HepG2 (cell line): ENCODE measurements around the gene PROX1. TPM values are rescaled to one million over a fixed set of nuclear protein-coding genes. Genes with fewer than 3 reads are reported as not detected.

ENCODE experiments used
- ATAC-seq: fragments of 200-7000 bp; cut with Tn5 transposase; 3 replicates; pipeline ENCODE4 v1.9.1; 2020; ENCODE audit warnings: mild to moderate bottlenecking, moderate library complexity
- BruUV-seq: library from RNA; stranded (reverse); fragments of 400-500 nt; replicated peaks from 2 replicates; lab custom pipeline; 2021; lab: Mats Ljungman, UMichigan
- CTCF ChIA-PET: fragments of 300-600 bp; formaldehyde crosslinking; extraction: SDS; loops from one replicate; lab custom pipeline; 2021; ENCODE audit warnings: low total read pairs, inconsistent platforms, low intra/inter-chr PET ratio; lab: Yijun Ruan, JAX
- POLR2A ChIA-PET: fragments of 350-600 bp; sonication (Branson Sonifier 250); formaldehyde crosslinking; loops from one replicate; lab custom pipeline; 2020; ENCODE audit warnings: antibody characterized with exemption, inconsistent platforms; lab: Yijun Ruan, JAX
- DNase-seq: peaks from one replicate; pipeline ENCODE4 v3.0.0-alpha.2; 2015; ENCODE audit warnings: low spot score
- FAIRE-seq: peaks from 3 replicates; lab custom pipeline; 2011; peaks lifted over from hg19 to GRCh38; lab: Jason Lieb, UNC
- H2AFZ ChIP-seq: one replicate; pipeline ENCODE4 v1.6.1; 2011; ENCODE audit warnings: low read length, inconsistent platforms
- H3K27ac ChIP-seq: fragments of 300-600 bp; 3 replicates; pipeline ENCODE4 v1.8.0; 2011; ENCODE audit warnings: mixed run types, mild to moderate bottlenecking, mixed read lengths, low read length, inconsistent platforms; ENCODE audit not compliant: insufficient read depth; ENCODE audit errors: extremely low read length
- H3K27me3 ChIP-seq, 2 experiments: fragments of 200-600 bp in 1 of 2; 2 replicates in 1 of 2; 3 replicates in 1 of 2; pipeline versions ENCODE4 v1.6.0 to v1.8.0; 2011; ENCODE audit warnings: low read length in 2 of 2, mild to moderate bottlenecking in 2 of 2, moderate library complexity in 2 of 2, inconsistent platforms in 1 of 2; ENCODE audit not compliant: insufficient read depth in 2 of 2, control insufficient read depth in 1 of 2
- H3K36me3 ChIP-seq, 2 experiments: fragments of 200-600 bp in 1 of 2; replicated peaks in 1 of 2; 2 replicates in 1 of 2; 3 replicates in 1 of 2; pipeline versions ENCODE4 v1.5.1 to v1.8.0; 2011; ENCODE audit warnings: low read length in 2 of 2, inconsistent platforms in 1 of 2; ENCODE audit not compliant: insufficient read depth in 2 of 2, control insufficient read depth in 1 of 2
- H3K4me1 ChIP-seq: 2 replicates; pipeline ENCODE4 v1.5.1; 2012; ENCODE audit warnings: low read length, inconsistent platforms; ENCODE audit not compliant: insufficient read depth
- H3K4me2 ChIP-seq: 2 replicates; pipeline ENCODE4 v1.6.0; 2011; ENCODE audit warnings: low read depth, low read length, inconsistent platforms
- H3K4me3 ChIP-seq, 3 experiments: fragments of 200-600 bp in 1 of 3; sonication (generic), shearing (Covaris generic) in 1 of 3; replicated peaks in 1 of 3; 2 replicates each; pipeline ENCODE4 v1.5.1; 2011 to 2016; ENCODE audit warnings: low read length in 3 of 3, inconsistent platforms in 2 of 3, low read depth in 2 of 3, mild to moderate bottlenecking in 2 of 3, control low read depth in 1 of 3, mixed read lengths in 1 of 3; ENCODE audit not compliant: insufficient read depth in 1 of 3
- H3K79me2 ChIP-seq: one replicate; pipeline ENCODE4 v1.6.1; 2011; ENCODE audit warnings: low read length, inconsistent platforms; ENCODE audit not compliant: insufficient read depth
- H3K9ac ChIP-seq: 2 replicates; pipeline ENCODE4 v1.6.0; 2011; ENCODE audit warnings: mild to moderate bottlenecking, low read depth, low read length, inconsistent platforms; ENCODE audit not compliant: insufficient read depth
- H3K9me3 ChIP-seq: 2 replicates; pipeline ENCODE4 v1.5.1; 2012; ENCODE audit warnings: mild to moderate bottlenecking, low read length
- H4K20me1 ChIP-seq: 2 replicates; pipeline ENCODE4 v1.6.0; 2011; ENCODE audit warnings: inconsistent platforms, mild to moderate bottlenecking, low read length, moderate library complexity; ENCODE audit not compliant: insufficient read depth
- AGO2 ChIP-seq: fragments of 200-400 bp; formaldehyde crosslinking; optimal IDR thresholded peaks from 2 replicates; pipeline ENCODE3; 2017; ENCODE audit warnings: mild to moderate bottlenecking, low read depth, low read length, moderate library complexity
- CREB1 ChIP-seq, 2 experiments: fragments of 450-650 bp in 1 of 2; IDR thresholded peaks; 2 replicates each; pipeline ENCODE4 v1.6.1; 2016 to 2017; ENCODE audit warnings: control low read depth in 1 of 2, mild to moderate bottlenecking in 1 of 2, missing compliant biosample characterization in 1 of 2, missing genetic modification characterization in 1 of 2
- EEA1 ChIP-seq: sonication (generic); formaldehyde crosslinking; IDR thresholded peaks from 2 replicates; pipeline ENCODE4 v1.5.1; 2020; ENCODE audit warnings: mild to moderate bottlenecking, missing genetic modification reagents, borderline replicate concordance
- HDAC2 ChIP-seq: sonication (generic); formaldehyde crosslinking; IDR thresholded peaks from 2 replicates; pipeline ENCODE4 v1.4.0; 2020; ENCODE audit warnings: missing genetic modification reagents
- HOXD1 ChIP-seq: sonication (generic); formaldehyde crosslinking; IDR thresholded peaks from 2 replicates; pipeline ENCODE4 v1.5.0; 2020; ENCODE audit warnings: missing genetic modification reagents
- NFYB ChIP-seq: sonication (generic); formaldehyde crosslinking; IDR thresholded peaks from 2 replicates; pipeline ENCODE4 v1.4.0; 2020; ENCODE audit warnings: missing genetic modification reagents
- PTBP1 ChIP-seq: fragments of 200-400 bp; formaldehyde crosslinking; IDR thresholded peaks from 2 replicates; pipeline ENCODE4 v1.6.1; 2018; ENCODE audit warnings: low read length, low read depth; ENCODE audit not compliant: poor library complexity, severe bottlenecking
- REL ChIP-seq: sonication (generic); formaldehyde crosslinking; conservative IDR thresholded peaks from 2 replicates; pipeline ENCODE4 v1.8.0; 2022; ENCODE audit warnings: mild to moderate bottlenecking, missing genetic modification reagents, moderate library complexity
- XBP1 ChIP-seq: sonication (generic); formaldehyde crosslinking; IDR thresholded peaks from 2 replicates; pipeline ENCODE4 v1.5.0; 2020; ENCODE audit warnings: missing genetic modification reagents
- ZKSCAN5 ChIP-seq: sonication (generic); formaldehyde crosslinking; IDR thresholded peaks from 2 replicates; pipeline ENCODE4 v1.5.1; 2020; ENCODE audit warnings: mild to moderate bottlenecking, missing genetic modification reagents
- ZNF264 ChIP-seq: sonication (generic); formaldehyde crosslinking; IDR thresholded peaks from 2 replicates; pipeline ENCODE4 v1.4.0; 2020; ENCODE audit warnings: missing genetic modification reagents
- ZNF3 ChIP-seq: IDR thresholded peaks from 2 replicates; pipeline ENCODE4 v1.7.0; 2017; ENCODE audit warnings: inconsistent platforms
- ZNF737 ChIP-seq: sonication (generic); formaldehyde crosslinking; IDR thresholded peaks from 2 replicates; pipeline ENCODE4 v1.5.0; 2020; ENCODE audit warnings: missing genetic modification reagents, mild to moderate bottlenecking, borderline replicate concordance
- WGBS: methylation state at CpG from one replicate; pipeline ENCODE4 v1.1.6; 2017; ENCODE audit warnings: low lambda C conversion rate; 5-methylcytosine and 5-hydroxymethylcytosine counted together
- in situ Hi-C: cut with HindIII; loops from 2 replicates; pipeline ENCODE4 v1.10.0; 2017; ENCODE audit warnings: low pct_unique_long_range_greater_than_20kb; ENCODE audit not compliant: extremely low pct_ligation_motif_present
- intact Hi-C: fragments of 100-400 bp; cut with micrococcal nuclease; formaldehyde crosslinking; loops from one replicate; pipeline ENCODE4 v1.10.0; 2022; ENCODE audit not compliant: unreplicated experiment
- polyA plus RNA-seq, 8 experiments: library from polyadenylated mRNA; depleted of rRNA in 3 of 8; stranded (reverse) in 7 of 8; unstranded in 1 of 8; fragments of >200 nt; fragmentation: Illumina TruSeq in 4 of 8; extraction: Trizol in 4 of 8; gene quantifications; 2 replicates each; pipeline versions ENCODE4 v1.2.1 to v1.2.3, GENCODE V29; 2011 to 2016; ENCODE audit warnings: low read depth in 4 of 8, missing spikeins in 1 of 8, mixed read lengths in 1 of 8; ENCODE audit not compliant: insufficient read depth in 1 of 8
- total RNA-seq, 5 experiments: library from RNA; depleted of rRNA; stranded (reverse); fragments of >200 nt; fragmentation: Illumina TruSeq; extraction: Trizol; gene quantifications; 2 replicates each; pipeline ENCODE4 v1.2.3, GENCODE V29; 2016; ENCODE audit warnings: low read depth in 1 of 5
- TF ChIP-seq, protein P1 (sequence below): sonication (generic); formaldehyde crosslinking; IDR thresholded peaks from 2 replicates; pipeline ENCODE4 v1.5.0; 2020; ENCODE audit warnings: mild to moderate bottlenecking, missing genetic modification reagents

Gene PROX1
- total and polyA plus RNA-seq, 2 of the 13 experiments (the other 11 are each of a cell fraction or from before 2014, with no cell fraction given) = 12.3 to 30.2 TPM

DNA sequence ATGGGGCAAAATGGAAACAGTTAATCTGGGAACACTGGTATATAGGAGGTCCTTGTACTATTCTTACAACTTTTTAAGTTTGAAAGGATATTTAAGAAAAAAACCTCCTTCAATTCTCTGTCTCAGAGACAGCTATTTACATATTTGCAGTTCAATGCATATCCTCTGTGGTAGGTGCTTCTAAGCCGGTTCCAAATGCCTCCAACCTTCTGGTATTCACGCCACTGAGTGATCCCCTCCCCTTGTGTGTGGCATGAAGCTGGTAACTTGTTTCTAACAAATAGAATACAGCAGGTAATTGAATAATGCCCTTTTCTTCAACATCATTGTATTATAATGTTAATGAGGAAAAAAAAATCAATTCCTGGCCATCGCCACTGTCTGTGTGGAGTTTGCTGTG is 91.2 kb downstream of the PROX1 start:
- in situ Hi-C loops = no loop called here
- H2AFZ ChIP-seq = no peak overlapping the region
- POLR2A ChIA-PET = no interaction called here
- no peak for DNase-seq
- TF ChIP-seq HOXD1 (CRISPR knock-in tag) (no peak), ZNF737 (no peak), AGO2 (no peak), ZNF3 (no peak), ZNF264 (CRISPR knock-in tag) (no peak), REL (CRISPR knock-in tag) (no peak), XBP1 (CRISPR knock-in tag) (no peak), HDAC2 (CRISPR knock-in tag) (no peak), NFYB (CRISPR knock-in tag) (no peak), ZKSCAN5 (CRISPR knock-in tag) (no peak), CREB1 (IDR thresholded peaks at IDR 0.05) (no peak), CREB1 (CRISPR knock-in tag; IDR thresholded peaks at IDR 0.05) (no peak), EEA1 (CRISPR knock-in tag) (no peak), PTBP1 (no peak)
- TF ChIP-seq, protein P1, sequence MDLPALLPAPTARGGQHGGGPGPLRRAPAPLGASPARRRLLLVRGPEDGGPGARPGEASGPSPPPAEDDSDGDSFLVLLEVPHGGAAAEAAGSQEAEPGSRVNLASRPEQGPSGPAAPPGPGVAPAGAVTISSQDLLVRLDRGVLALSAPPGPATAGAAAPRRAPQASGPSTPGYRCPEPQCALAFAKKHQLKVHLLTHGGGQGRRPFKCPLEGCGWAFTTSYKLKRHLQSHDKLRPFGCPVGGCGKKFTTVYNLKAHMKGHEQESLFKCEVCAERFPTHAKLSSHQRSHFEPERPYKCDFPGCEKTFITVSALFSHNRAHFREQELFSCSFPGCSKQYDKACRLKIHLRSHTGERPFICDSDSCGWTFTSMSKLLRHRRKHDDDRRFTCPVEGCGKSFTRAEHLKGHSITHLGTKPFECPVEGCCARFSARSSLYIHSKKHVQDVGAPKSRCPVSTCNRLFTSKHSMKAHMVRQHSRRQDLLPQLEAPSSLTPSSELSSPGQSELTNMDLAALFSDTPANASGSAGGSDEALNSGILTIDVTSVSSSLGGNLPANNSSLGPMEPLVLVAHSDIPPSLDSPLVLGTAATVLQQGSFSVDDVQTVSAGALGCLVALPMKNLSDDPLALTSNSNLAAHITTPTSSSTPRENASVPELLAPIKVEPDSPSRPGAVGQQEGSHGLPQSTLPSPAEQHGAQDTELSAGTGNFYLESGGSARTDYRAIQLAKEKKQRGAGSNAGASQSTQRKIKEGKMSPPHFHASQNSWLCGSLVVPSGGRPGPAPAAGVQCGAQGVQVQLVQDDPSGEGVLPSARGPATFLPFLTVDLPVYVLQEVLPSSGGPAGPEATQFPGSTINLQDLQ (CRISPR knock-in tag) = no peak
- TF ChIP-seq, all 625 proteins: peak for 0
- H3K9ac ChIP-seq = no peak overlapping the region
- ATAC-seq = no peak
- intact Hi-C loops = no loop called here
- H3K79me2 ChIP-seq = no peaks in the 10 kb centered on the region
- no peak overlapping the region for H3K27ac ChIP-seq
- CTCF ChIA-PET = no interaction called here
- H3K4me2 ChIP-seq = no peak overlapping the region
- H3K4me3 ChIP-seq = no peak overlapping the region
- H3K27me3 ChIP-seq = no peaks in the 10 kb centered on the region
- no TSS peak for BruUV-seq
- no peak for FAIRE-seq
- 80% methylated on average over 3 of the region's 3 CpGs for WGBS
- no peaks in the 10 kb centered on the region for H3K9me3 ChIP-seq
- no peaks in the 10 kb centered on the region for H3K36me3 ChIP-seq
- H3K4me1 ChIP-seq = peaks cover 24% of the 10 kb centered on the region
- no peaks in the 10 kb centered on the region for H4K20me1 ChIP-seq
